Calu3 (cell line): ENCODE data around the gene RXFP3. TPM values are rescaled to one million over a fixed set of nuclear protein-coding genes. Genes with fewer than 3 reads are reported as not detected.

Source experiments
- BruUV-seq: library from RNA; stranded (reverse); fragments of 400-500 nt; replicated peaks from 2 replicates; lab custom pipeline; 2021; lab: Mats Ljungman, UMichigan
- CTCF ChIA-PET: fragments of 300-600 bp; sonication (Branson Sonifier 250); formaldehyde crosslinking; loops from one replicate; lab custom pipeline; 2022; ENCODE audit warnings: antibody characterized with exemption; lab: Charles Lee
- DNase-seq: peaks from one replicate; pipeline ENCODE4 v3.0.0; 2022
- H3K27ac Mint-ChIP-seq: one replicate; pipeline ENCODE4 v1.8.0; 2022; ENCODE audit warnings: mixed read lengths; ENCODE audit not compliant: unreplicated experiment
- H3K27me3 Mint-ChIP-seq: one replicate; pipeline ENCODE4 v1.8.0; 2022; ENCODE audit warnings: mixed read lengths; ENCODE audit not compliant: unreplicated experiment
- H3K36me3 Mint-ChIP-seq: one replicate; pipeline ENCODE4 v1.8.0; 2022; ENCODE audit warnings: mild to moderate bottlenecking, moderate library complexity, mixed read lengths; ENCODE audit not compliant: insufficient read depth, unreplicated experiment
- H3K4me1 Mint-ChIP-seq: one replicate; pipeline ENCODE4 v1.8.0; 2022; ENCODE audit warnings: mild to moderate bottlenecking, low read depth, mixed read lengths; ENCODE audit not compliant: unreplicated experiment
- H3K4me3 Mint-ChIP-seq: one replicate; pipeline ENCODE4 v1.8.0; 2022; ENCODE audit warnings: mild to moderate bottlenecking, low read depth, moderate library complexity, mixed read lengths; ENCODE audit not compliant: unreplicated experiment
- H3K9me3 Mint-ChIP-seq: one replicate; pipeline ENCODE4 v1.8.0; 2022; ENCODE audit warnings: low read depth, mixed read lengths; ENCODE audit not compliant: unreplicated experiment
- CTCF ChIP-seq: fragments of 200-600 bp; IDR thresholded peaks from one replicate; pipeline ENCODE4 v1.8.0; 2022; ENCODE audit warnings: antibody characterized with exemption; ENCODE audit not compliant: unreplicated experiment
- intact Hi-C: fragments of 100-400 bp; cut with micrococcal nuclease; formaldehyde crosslinking; loops from one replicate; pipeline ENCODE4 v1.10.0; 2022; ENCODE audit not compliant: unreplicated experiment
- total RNA-seq: library from RNA; stranded (reverse); gene quantifications from 2 replicates; pipeline ENCODE4 v1.2.3, GENCODE V29; 2022

RXFP3 gene
- total RNA-seq, 1 experiment from 2014 or later = not detected

GRCh38 chr5:33921002-33921401 is 15.2 kb upstream of the RXFP3 start:
- no peak for DNase-seq
- intact Hi-C loops = no loop called here
- BruUV-seq = no TSS peak
- H3K27me3 Mint-ChIP-seq = peaks cover 42% of the 10 kb centered on the region
- H3K36me3 Mint-ChIP-seq = no peaks in the 10 kb centered on the region
- H3K4me3 Mint-ChIP-seq = no peak overlapping the region
- peaks cover 7% of the 10 kb centered on the region for H3K9me3 Mint-ChIP-seq
- no peak overlapping the region for H3K27ac Mint-ChIP-seq
- no peaks in the 10 kb centered on the region for H3K4me1 Mint-ChIP-seq
- CTCF ChIA-PET = no interaction called here
- no peak for TF ChIP-seq CTCF

- DNase-seq = no peak
- no peak overlapping the region for H3K27ac Mint-ChIP-seq
- no TSS peak for BruUV-seq
- TF ChIP-seq CTCF = no peak
- CTCF ChIA-PET = no interaction called here
- H3K4me1 Mint-ChIP-seq = peaks cover 11% of the 10 kb centered on the region
- H3K4me3 Mint-ChIP-seq = no peak overlapping the region
- no peaks in the 10 kb centered on the region for H3K36me3 Mint-ChIP-seq
- peaks cover 29% of the 10 kb centered on the region for H3K27me3 Mint-ChIP-seq
- intact Hi-C loops = no loop called here
- no peaks in the 10 kb centered on the region for H3K9me3 Mint-ChIP-seq
Observed at GRCh38 chr5:33925278-33925677, 10.9 kb upstream of the RXFP3 start.

GRCh38 chr5:33927685-33928084 is 8.5 kb upstream of the RXFP3 start:
- Mint-ChIP-seq H3K4me3 (no peak overlapping the region), H3K9me3 (no peaks in the 10 kb centered on the region)
- DNase-seq = no peak

GRCh38 chr5:33928283-33928682 is 7.9 kb upstream of the RXFP3 start:
- peaks cover 17% of the 10 kb centered on the region for H3K27me3 Mint-ChIP-seq
- intact Hi-C loops = no loop called here
- H3K4me3 Mint-ChIP-seq = no peak overlapping the region
- no peaks in the 10 kb centered on the region for H3K36me3 Mint-ChIP-seq
- BruUV-seq = no TSS peak
- no peak for TF ChIP-seq CTCF
- H3K4me1 Mint-ChIP-seq = peaks cover 11% of the 10 kb centered on the region
- no peak overlapping the region for H3K27ac Mint-ChIP-seq
- no peak for DNase-seq
- CTCF ChIA-PET = interaction anchor here (0.6 kb wide), 1 partner anchor 1695 kb away, joined by 3 read pairs; no protein-coding TSS in a partner anchor
- H3K9me3 Mint-ChIP-seq = no peaks in the 10 kb centered on the region

More at GRCh38 chr5:33927685-33928084, 8.5 kb upstream of the RXFP3 start:
- intact Hi-C loops = no loop called here
- Mint-ChIP-seq H3K36me3 (no peaks in the 10 kb centered on the region), H3K27ac (no peak overlapping the region), H3K4me1 (peaks cover 11% of the 10 kb centered on the region), H3K27me3 (peaks cover 22% of the 10 kb centered on the region)
- TF ChIP-seq CTCF = no peak
- CTCF ChIA-PET = no interaction called here
- no TSS peak for BruUV-seq
